UCSD-AML1 (cell line): Measurements from ENCODE around the gene HYDIN.
"Not testable (repeated sequence)": the region's sequence is repeated elsewhere in the genome, so short reads cannot be mapped to it uniquely, and the experiment has no call there.

Experiments
- DNase-seq: peaks from one replicate; lab custom pipeline; 2025; ENCODE audit not compliant: unreplicated experiment; lab: John Stamatoyannopoulos, UW

The HYDIN gene

GRCh38 chr16:71143246-71143645, 87.3 kb downstream of the HYDIN start:
- DNase-seq: not testable (repeated sequence)

- DNase-seq: not testable (repeated sequence)
Observed at GRCh38 chr16:71110565-71110964, 120.0 kb downstream of the HYDIN start.

DNA sequence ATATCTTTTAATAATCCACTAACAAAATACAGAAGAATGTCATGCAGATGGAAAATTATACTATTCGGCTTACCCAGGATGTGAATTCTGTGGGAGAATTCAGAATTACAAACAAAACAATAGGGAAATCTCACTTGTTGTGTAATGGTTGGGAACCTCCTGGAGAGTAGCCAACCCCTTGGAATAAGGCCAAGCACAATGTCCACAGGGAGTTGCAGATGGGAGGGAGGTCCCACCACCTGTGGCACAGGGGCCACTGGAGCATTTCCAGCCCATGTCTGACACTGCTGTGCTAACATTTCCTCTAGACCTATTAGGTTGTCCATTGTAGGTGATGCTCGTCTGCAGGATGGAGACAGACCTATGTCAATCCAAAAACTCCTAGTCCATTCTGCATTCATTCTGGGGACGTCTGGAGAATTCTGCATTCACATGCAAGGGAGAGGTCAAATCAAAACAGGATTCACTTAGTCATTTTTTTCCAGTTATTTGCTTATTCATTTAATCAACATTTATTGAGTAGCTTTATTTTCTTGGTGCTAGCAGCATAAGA, 120.8 kb downstream of the HYDIN start:
- DNase-seq: not testable (repeated sequence)

DNA sequence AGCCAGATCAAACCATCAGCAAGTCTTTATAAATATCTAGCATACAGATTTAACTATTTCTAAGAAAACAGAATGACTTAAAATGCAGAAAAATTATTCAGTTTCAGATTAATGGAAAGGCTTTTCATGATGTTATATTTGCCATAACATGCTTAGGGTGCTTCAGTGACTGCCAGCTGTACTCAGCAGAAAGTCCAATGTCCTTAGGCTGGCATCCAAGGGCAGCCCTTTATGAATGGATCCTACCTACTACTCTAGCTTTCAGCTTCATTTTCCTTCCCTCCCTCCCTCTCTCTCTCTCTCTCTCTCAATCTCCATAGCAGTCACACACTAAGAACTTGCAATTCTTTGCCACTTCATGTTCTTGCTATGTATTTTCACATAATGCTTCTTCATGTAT, 124.6 kb downstream of the HYDIN start:
- DNase-seq: not testable (repeated sequence)

DNA sequence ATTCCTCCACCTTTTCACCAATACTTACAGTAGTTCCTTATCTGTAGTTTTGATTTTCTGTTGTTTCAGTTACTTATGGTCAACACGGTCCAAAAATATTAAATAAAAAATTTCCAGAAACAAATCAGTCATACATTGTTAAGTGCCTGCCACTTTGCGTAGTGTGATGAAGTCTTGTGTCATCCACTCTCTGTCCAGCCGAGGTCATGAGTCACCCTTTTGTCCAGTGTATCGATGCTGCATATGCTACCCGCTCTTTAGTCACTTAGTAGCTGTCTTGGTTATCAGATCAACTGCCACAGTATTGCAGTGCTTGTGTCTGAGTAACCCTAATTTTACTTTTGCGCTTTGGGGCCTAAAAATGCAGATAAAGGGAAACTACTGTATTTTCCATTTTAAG, 146.9 kb downstream of the HYDIN start:
- DNase-seq: not testable (repeated sequence)

GRCh38 chr16:71080777-71081176, 149.7 kb downstream of the HYDIN start:
- DNase-seq: not testable (repeated sequence)

DNA sequence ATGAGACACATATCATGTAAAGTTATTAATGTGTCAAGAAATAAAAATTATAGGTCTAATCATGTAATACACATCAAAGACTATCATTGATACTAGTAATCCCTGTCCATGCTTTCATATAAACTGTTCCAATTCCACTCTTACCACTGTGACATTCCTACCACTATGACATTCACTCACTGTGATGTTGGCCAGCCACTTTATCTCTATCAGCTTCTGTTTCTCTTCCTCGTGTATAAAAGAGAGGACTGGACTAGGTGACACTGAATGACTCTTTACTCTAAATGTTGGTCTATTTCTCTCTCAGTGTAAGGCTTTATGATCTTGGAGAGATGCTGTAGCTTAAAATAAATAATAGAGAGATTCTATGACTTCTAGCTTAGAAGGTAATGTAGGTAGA, 150.3 kb downstream of the HYDIN start:
- not testable (repeated sequence) for DNase-seq

- not testable (repeated sequence) for DNase-seq
Observed at GRCh38 chr16:71070651-71071050, 159.9 kb downstream of the HYDIN start.

- not testable (repeated sequence) for DNase-seq
Observed at GRCh38 chr16:71069842-71070241, 160.7 kb downstream of the HYDIN start.

GRCh38 chr16:71053897-71054609, 176.5 kb downstream of the HYDIN start:
- DNase-seq: not testable (repeated sequence)

DNA sequence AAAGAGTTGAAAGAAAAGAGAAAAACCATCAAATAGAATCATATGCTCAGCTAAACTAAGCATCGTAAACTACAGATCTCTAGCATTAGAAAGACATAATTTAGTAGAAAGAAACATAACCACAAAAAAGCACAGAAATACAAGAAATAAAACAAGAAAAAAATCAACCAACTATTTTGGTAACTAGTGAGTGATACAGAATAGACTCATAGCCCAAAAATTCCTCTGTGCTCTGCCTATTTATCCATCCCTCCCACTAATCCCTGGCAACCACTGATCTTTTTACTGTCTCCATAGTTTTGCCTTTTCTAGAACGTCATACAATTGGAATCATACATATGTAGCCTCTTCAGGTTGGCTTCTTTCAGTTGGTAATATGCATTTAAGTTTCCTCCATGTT, 180.2 kb downstream of the HYDIN start:
- DNase-seq: not testable (repeated sequence)

GRCh38 chr16:71039368-71040111, 191.0 kb downstream of the HYDIN start:
- DNase-seq: not testable (repeated sequence)

- not testable (repeated sequence) for DNase-seq
Observed at GRCh38 chr16:71038421-71038820, 192.1 kb downstream of the HYDIN start.

GRCh38 chr16:71037987-71038386, 192.5 kb downstream of the HYDIN start:
- DNase-seq: not testable (repeated sequence)

DNA sequence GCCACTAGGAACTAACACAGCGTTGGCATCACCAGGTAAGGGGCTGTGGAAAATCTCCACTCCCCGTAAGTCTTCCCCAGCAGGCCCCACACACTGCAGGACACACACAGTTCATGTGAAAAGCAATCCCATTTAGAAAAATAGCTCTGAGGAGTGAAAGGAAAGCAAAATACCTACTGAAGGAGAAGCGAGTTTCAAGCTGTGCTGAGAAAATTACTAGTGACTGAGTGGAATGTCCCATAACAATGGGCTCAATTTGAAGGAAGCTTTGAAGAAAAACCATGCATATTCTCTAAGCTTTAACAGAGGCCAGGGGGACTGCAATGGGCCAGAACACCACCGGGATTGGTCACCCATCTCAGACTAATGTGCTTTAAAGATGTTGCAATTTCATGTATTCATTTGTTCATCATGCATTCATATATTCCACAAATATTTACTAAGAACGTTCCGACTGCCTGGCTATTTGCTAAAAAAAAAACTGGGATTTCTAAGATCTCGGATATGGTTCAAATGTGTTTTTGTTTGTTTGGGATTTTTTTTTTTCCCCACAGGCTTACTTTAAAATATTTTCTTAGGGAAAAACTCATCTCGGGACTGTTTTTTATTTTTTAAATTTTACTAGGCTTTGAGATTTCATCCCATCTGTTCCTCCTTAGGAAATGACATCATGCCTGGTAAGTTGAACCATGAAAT, 202.3 kb downstream of the HYDIN start:
- not testable (repeated sequence) for DNase-seq

DNA sequence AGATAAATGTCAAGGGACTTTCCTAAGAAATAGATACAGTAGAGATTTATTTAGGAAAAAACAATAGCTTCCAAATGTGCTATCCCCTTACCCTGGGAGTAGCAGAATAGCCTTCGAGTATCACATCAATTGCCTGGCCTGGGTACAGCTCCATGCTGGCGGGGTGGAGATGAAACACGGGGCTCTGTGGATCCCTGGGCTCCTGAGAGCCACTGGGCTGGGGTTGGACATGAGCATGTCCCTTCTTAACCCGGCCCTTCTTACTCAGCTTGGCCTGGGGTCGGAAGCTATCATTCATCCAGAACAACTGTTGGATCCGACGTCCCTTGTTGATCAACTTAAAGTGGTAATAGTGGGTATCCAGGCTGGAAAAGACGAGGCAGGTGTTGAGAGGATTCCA, 203.0 kb downstream of the HYDIN start:
- not testable (repeated sequence) for DNase-seq

- not testable (repeated sequence) for DNase-seq
Observed at GRCh38 chr16:71023851-71024439, 206.6 kb downstream of the HYDIN start.

DNA sequence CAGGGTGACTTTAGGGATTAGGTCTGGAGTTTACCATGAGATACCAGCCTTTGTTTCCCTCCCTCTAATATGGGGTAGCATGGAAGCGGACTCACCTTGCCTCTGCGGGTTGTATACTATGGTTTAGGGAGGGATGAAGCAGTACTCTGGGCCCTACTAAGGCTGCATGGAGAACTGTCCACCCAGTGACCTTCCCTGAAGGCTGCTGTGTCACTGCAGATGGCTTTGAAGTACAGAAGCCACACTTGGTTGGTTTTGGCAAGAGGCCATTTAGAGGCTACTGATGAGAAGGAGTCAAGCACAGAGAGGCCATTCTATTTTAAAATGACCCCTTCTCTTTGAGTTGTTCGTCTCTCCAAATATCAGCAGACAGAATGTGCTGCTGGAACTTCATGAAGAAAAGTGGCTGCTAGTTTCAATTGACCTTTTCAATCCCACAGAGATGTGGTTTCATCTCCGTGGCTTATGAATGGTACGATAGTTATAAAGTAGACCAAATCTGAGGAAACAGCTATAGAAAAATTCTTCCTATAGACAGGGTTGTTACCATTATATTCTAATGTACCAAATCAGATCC, 208.5 kb downstream of the HYDIN start:
- DNase-seq: not testable (repeated sequence)

- not testable (repeated sequence) for DNase-seq
Observed at GRCh38 chr16:71019067-71019682, 211.3 kb downstream of the HYDIN start.

GRCh38 chr16:71015419-71015818, 215.1 kb downstream of the HYDIN start:
- not testable (repeated sequence) for DNase-seq
